Measurements from ENCODE around the gene SYT14.

SYT14 gene

DNA sequence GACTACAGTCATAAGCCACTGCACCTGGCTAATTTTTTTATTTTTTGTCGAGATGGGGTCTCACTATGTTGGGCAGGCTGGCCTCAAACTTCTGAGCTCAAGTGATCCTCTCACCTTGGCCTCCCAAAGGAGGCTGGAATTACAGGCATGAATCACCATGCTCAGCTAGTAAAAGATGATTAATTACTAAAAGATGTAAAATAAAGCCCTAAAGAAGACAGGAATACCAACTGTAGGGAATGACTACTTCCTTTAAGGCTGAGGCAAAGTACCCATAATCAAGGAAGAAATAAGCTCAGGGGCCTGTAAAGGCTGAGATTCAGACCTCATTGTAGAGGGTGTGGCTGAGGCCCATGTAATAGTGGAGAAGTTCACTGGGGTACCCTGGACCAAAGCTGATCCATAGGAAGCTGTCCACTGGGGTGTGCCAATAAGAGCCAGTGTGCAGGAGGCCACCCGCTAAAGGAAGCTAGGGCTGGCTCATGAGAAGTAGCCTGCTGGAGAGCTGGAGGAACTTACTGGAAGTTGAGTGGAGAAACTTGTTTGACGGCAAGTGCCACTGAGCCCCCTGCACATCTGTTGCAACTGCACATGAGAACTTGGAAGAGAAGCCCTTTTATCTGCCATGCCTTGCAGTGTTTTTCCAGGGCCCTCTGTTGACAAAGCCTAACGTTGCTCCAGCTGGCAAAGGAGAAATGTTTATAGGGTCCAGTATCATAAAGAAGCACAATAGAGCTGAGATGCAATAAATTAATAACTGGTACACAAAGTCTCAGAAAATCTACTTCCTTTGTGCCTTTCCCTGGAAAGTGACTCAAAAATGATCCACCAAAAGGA lies 276.8 kb downstream of the SYT14 start:
- no peak for ATAC-seq

DNA sequence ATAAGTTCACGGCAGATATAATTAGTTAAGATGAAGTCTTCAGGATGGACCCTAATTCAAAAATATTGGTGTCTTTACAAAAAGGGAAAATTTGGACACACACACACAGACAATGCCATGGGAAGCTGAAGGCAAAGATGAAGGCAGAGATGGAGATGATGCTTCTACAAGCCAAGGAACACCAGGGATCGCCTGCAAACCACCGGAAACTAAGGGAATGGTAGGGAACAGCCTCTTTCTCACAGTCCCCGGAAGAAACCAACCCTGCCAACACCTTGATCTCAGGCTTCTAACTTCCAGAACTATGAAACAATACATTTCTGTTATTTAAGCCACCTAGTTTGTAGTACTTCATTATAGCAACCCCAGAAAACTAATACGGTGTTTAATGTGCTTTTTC lies 279.5 kb downstream of the SYT14 start:
- no peak for ATAC-seq

DNA sequence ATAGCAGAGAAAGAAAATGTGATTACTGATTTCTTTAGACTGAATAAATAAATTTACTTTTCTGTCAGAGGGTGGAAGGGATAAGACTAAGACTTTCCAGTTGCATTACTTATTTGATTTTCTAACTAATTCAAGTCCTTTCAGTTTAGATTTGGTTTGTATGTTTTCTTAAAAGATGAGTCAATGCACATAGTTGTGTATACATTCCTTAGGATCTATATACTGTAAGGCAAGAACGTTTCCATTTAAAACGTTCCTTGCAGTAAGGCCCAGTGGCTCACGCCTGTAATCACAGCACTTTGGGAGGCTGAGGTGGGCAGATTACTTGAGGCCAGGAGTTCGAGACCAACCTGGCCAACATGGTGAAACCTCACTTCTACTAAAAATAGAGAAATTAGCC lies 280.0 kb downstream of the SYT14 start:
- ATAC-seq = no peak

All from activated CD4-positive, CD25-positive, alpha-beta regulatory T cell treated with anti-CD3 and anti-CD28 coated beads, Interleukin-2, amount 50 U/mL, for 24 hours (primary cell).